HepG2 (cell line): ENCODE measurements around the gene ZNF280A. TPM values are rescaled to one million over a fixed set of nuclear protein-coding genes. Genes with fewer than 3 reads are reported as not detected.

Experiments used
- ATAD3A ChIP-seq: sonication (generic); formaldehyde crosslinking; IDR thresholded peaks from 2 replicates; pipeline ENCODE4 v1.4.0; 2020; ENCODE audit warnings: missing genetic modification reagents
- ATRX ChIP-seq: sonication (generic); formaldehyde crosslinking; IDR thresholded peaks from 2 replicates; pipeline ENCODE4 v1.4.0; 2020; ENCODE audit warnings: missing genetic modification reagents, borderline replicate concordance
- CCAR2 ChIP-seq: fragments of 200-400 bp; formaldehyde crosslinking; optimal IDR thresholded peaks from 2 replicates; pipeline ENCODE3; 2018; ENCODE audit warnings: low read depth, mild to moderate bottlenecking, low read length, moderate library complexity
- KAT8 ChIP-seq: IDR thresholded peaks from 2 replicates; pipeline ENCODE4 v1.6.1; 2016; ENCODE audit warnings: missing genetic modification reagents, missing compliant biosample characterization
- KLF16 ChIP-seq, 2 experiments: sonication (generic) in 1 of 2; formaldehyde crosslinking in 1 of 2; IDR thresholded peaks; 2 replicates each; pipeline versions ENCODE4 v1.6.1 to v1.8.0; 2016 to 2023; ENCODE audit warnings: missing genetic modification reagents in 2 of 2, missing compliant biosample characterization in 1 of 2
- KMT2A ChIP-seq: sonication (generic); formaldehyde crosslinking; IDR thresholded peaks from 2 replicates; pipeline ENCODE4 v1.4.0; 2020; ENCODE audit warnings: missing genetic modification reagents
- MIXL1 ChIP-seq: IDR thresholded peaks from 2 replicates; pipeline ENCODE4 v1.6.1; 2016
- PITX1 ChIP-seq: sonication (generic); formaldehyde crosslinking; IDR thresholded peaks from 2 replicates; pipeline ENCODE4 v1.5.1; 2020; ENCODE audit warnings: mild to moderate bottlenecking, missing genetic modification reagents
- POGZ ChIP-seq: sonication (generic); formaldehyde crosslinking; IDR thresholded peaks from 2 replicates; pipeline ENCODE4 v1.4.0; 2020; ENCODE audit warnings: mild to moderate bottlenecking, missing genetic modification reagents
- POLR2A ChIP-seq, 2 experiments: IDR thresholded peaks; 2 replicates each; pipeline ENCODE4 v1.6.1; 2011; ENCODE audit warnings: low read depth in 2 of 2, low read length in 2 of 2, mild to moderate bottlenecking in 1 of 2, moderate library complexity in 1 of 2; ENCODE audit not compliant: insufficient read depth in 1 of 2
- REPIN1 ChIP-seq: sonication (generic); formaldehyde crosslinking; IDR thresholded peaks from 2 replicates; pipeline ENCODE4 v1.8.0; 2022; ENCODE audit warnings: missing genetic modification reagents, low read depth, mild to moderate bottlenecking, borderline replicate concordance
- RFXAP ChIP-seq: sonication (generic); formaldehyde crosslinking; IDR thresholded peaks from 2 replicates; pipeline ENCODE4 v1.4.0; 2020; ENCODE audit warnings: missing genetic modification reagents, borderline replicate concordance
- SIX4 ChIP-seq: sonication (generic); formaldehyde crosslinking; IDR thresholded peaks from 2 replicates; pipeline ENCODE4 v1.4.0; 2020; ENCODE audit warnings: missing genetic modification reagents
- SKI ChIP-seq: fragments of 450-650 bp; IDR thresholded peaks from one replicate; pipeline ENCODE4 v1.6.1; 2018; ENCODE audit warnings: mild to moderate bottlenecking; ENCODE audit not compliant: partially characterized antibody
- SP2 ChIP-seq: sonication (generic); formaldehyde crosslinking; IDR thresholded peaks from 2 replicates; pipeline ENCODE4 v1.5.1; 2020; ENCODE audit warnings: mild to moderate bottlenecking, missing genetic modification reagents
- TFAP4 ChIP-seq: sonication (generic); IDR thresholded peaks from 2 replicates; pipeline ENCODE4 v1.6.1; 2016; ENCODE audit warnings: low read depth, borderline replicate concordance
- TFDP1 ChIP-seq: IDR thresholded peaks from 2 replicates; pipeline ENCODE4 v1.6.1; 2016; ENCODE audit warnings: missing compliant biosample characterization, missing genetic modification reagents, borderline replicate concordance
- TFE3 ChIP-seq: IDR thresholded peaks from 2 replicates; pipeline ENCODE4 v1.6.1; 2016
- THAP11 ChIP-seq: IDR thresholded peaks from 2 replicates; pipeline ENCODE4 v1.6.1; 2016; ENCODE audit warnings: missing biosample characterization, missing genetic modification reagents
- ZMYM4 ChIP-seq: sonication (generic); formaldehyde crosslinking; IDR thresholded peaks from 2 replicates; pipeline ENCODE4 v1.8.1; 2023; ENCODE audit warnings: mild to moderate bottlenecking, missing genetic modification reagents
- ZNF264 ChIP-seq: sonication (generic); formaldehyde crosslinking; IDR thresholded peaks from 2 replicates; pipeline ENCODE4 v1.4.0; 2020; ENCODE audit warnings: missing genetic modification reagents
- ZNF557 ChIP-seq: sonication (generic); formaldehyde crosslinking; IDR thresholded peaks from 2 replicates; pipeline ENCODE4 v1.4.0; 2020; ENCODE audit warnings: missing genetic modification reagents
- ZNF580 ChIP-seq: IDR thresholded peaks from 2 replicates; pipeline ENCODE4 v1.6.1; 2016; ENCODE audit warnings: low read depth, borderline replicate concordance
- ZNF704 ChIP-seq: sonication (generic); formaldehyde crosslinking; IDR thresholded peaks from 2 replicates; pipeline ENCODE4 v1.8.1; 2023; ENCODE audit warnings: mild to moderate bottlenecking, inconsistent platforms, moderate library complexity, missing genetic modification reagents, borderline replicate concordance
- ZNF720 ChIP-seq: sonication (generic); formaldehyde crosslinking; IDR thresholded peaks from 2 replicates; pipeline ENCODE4 v1.4.0; 2020; ENCODE audit warnings: missing genetic modification reagents
- ZNF772 ChIP-seq: sonication (generic); formaldehyde crosslinking; IDR thresholded peaks from 2 replicates; pipeline ENCODE4 v1.5.0; 2020; ENCODE audit warnings: mild to moderate bottlenecking, missing genetic modification reagents
- ZSCAN25 ChIP-seq: sonication (generic); formaldehyde crosslinking; IDR thresholded peaks from 2 replicates; pipeline ENCODE4 v1.8.0; 2022; ENCODE audit warnings: mild to moderate bottlenecking, missing genetic modification reagents
- ZSCAN31 ChIP-seq: sonication (generic); formaldehyde crosslinking; IDR thresholded peaks from 2 replicates; pipeline ENCODE4 v1.5.0; 2020; ENCODE audit warnings: low read depth, mild to moderate bottlenecking, missing genetic modification reagents
- polyA plus RNA-seq, 8 experiments: library from polyadenylated mRNA; depleted of rRNA in 3 of 8; stranded (reverse) in 7 of 8; unstranded in 1 of 8; fragments of >200 nt; fragmentation: Illumina TruSeq in 4 of 8; extraction: Trizol in 4 of 8; gene quantifications; 2 replicates each; pipeline versions ENCODE4 v1.2.1 to v1.2.3, GENCODE V29; 2011 to 2016; ENCODE audit warnings: low read depth in 4 of 8, missing spikeins in 1 of 8, mixed read lengths in 1 of 8; ENCODE audit not compliant: insufficient read depth in 1 of 8
- total RNA-seq, 5 experiments: library from RNA; depleted of rRNA; stranded (reverse); fragments of >200 nt; fragmentation: Illumina TruSeq; extraction: Trizol; gene quantifications; 2 replicates each; pipeline ENCODE4 v1.2.3, GENCODE V29; 2016; ENCODE audit warnings: low read depth in 1 of 5

Gene ZNF280A
- total and polyA plus RNA-seq, 2 of the 13 experiments (the other 11 are each of a cell fraction or from before 2014, with no cell fraction given): 1.4 to 2.9 TPM

- 0 out of 2 replicates have a peak, but pooled peaks have one; percentile 49 for TF ChIP-seq ZNF704 (CRISPR knock-in tag)
- TF ChIP-seq ZNF264 (CRISPR knock-in tag): no peak
- no peak for TF ChIP-seq TFDP1 (CRISPR knock-in tag)
- TF ChIP-seq ZSCAN31 (CRISPR knock-in tag): 0 out of 2 replicates have a peak, but pooled peaks have one; percentile 40
- TF ChIP-seq KMT2A (CRISPR knock-in tag): no peak
- no peak for TF ChIP-seq SKI
- no peak for TF ChIP-seq ZNF580 (CRISPR knock-in tag)
- TF ChIP-seq POLR2A (IDR thresholded peaks at IDR 0.05; ENCODE audit: insufficient read depth in 1 of 2, low read depth in 2 of 2, low read length in 2 of 2): peak; percentile 92 to 99
- TF ChIP-seq THAP11: peak; percentile 23; the same call in 1 of the 2 replicates
- peak; percentile 35; the same call in 1 of the 2 replicates for TF ChIP-seq REPIN1
- peak; percentile 69 for TF ChIP-seq SP2 (CRISPR knock-in tag)
- no peak for TF ChIP-seq ZNF720 (CRISPR knock-in tag)
- peak; percentile 97 for TF ChIP-seq ZMYM4 (CRISPR knock-in tag)
- peak; percentile 26; the same call in 1 of the 2 replicates for TF ChIP-seq KAT8
- peak; percentile 81 for TF ChIP-seq POGZ (CRISPR knock-in tag)
- TF ChIP-seq TFAP4: peak; percentile 84; the same call in 1 of the 2 replicates
- 0 out of 2 replicates have a peak, but pooled peaks have one; percentile 47 for TF ChIP-seq ZSCAN25
- TF ChIP-seq CCAR2: no peak
- peak; percentile 55; the same call in 1 of the 2 replicates for TF ChIP-seq PITX1
- TF ChIP-seq ZNF557 (CRISPR knock-in tag): 0 out of 2 replicates have a peak, but pooled peaks have one; percentile 64
- no peak for TF ChIP-seq SIX4 (CRISPR knock-in tag)
- TF ChIP-seq MIXL1 (CRISPR knock-in tag): no peak
- no peak for TF ChIP-seq ATAD3A
- TF ChIP-seq RFXAP: peak; percentile 82
- TF ChIP-seq KLF16 (CRISPR knock-in tag; IDR thresholded peaks at IDR 0.05): peak in 1 of 2 experiments; percentile 24; a peak in 1 of 4 replicates
- TF ChIP-seq TFE3 (CRISPR knock-in tag): peak; percentile 60; the same call in 1 of the 2 replicates
- TF ChIP-seq ZNF772 (CRISPR knock-in tag): 0 out of 2 replicates have a peak, but pooled peaks have one; percentile 32
- TF ChIP-seq ATRX (CRISPR knock-in tag): no peak
Observed at GRCh38 chr22:22520020-22520656, at the start of gene ZNF280A (continued).
